Adipocyte (in vitro differentiated cells): Measurements from ENCODE around the gene GPRC5D.

ENCODE experiments used
- DNase-seq: peaks from one replicate; pipeline ENCODE4 v3.0.0-alpha.2; 2015; ENCODE audit warnings: low read depth
- H3K27me3 ChIP-seq: replicated peaks from 2 replicates; pipeline ENCODE4 v1.7.0; 2013; ENCODE audit warnings: mild to moderate bottlenecking, low read length, moderate library complexity; ENCODE audit not compliant: control insufficient read depth, insufficient read depth
- H3K36me3 ChIP-seq: 2 replicates; pipeline ENCODE4 v1.7.0; 2013; ENCODE audit warnings: low read length, mild to moderate bottlenecking, moderate library complexity; ENCODE audit not compliant: control insufficient read depth, insufficient read depth, severe bottlenecking
- H3K4me1 ChIP-seq: 2 replicates; pipeline ENCODE4 v1.7.0; 2013; ENCODE audit warnings: mild to moderate bottlenecking, low read length, moderate library complexity; ENCODE audit not compliant: control insufficient read depth, insufficient read depth
- H3K4me3 ChIP-seq: 2 replicates; pipeline ENCODE4 v1.7.0; 2013; ENCODE audit warnings: mild to moderate bottlenecking, low read length, moderate library complexity
- H3K9ac ChIP-seq: 2 replicates; pipeline ENCODE4 v1.7.0; 2013; ENCODE audit warnings: mild to moderate bottlenecking, low read length, moderate library complexity
- H3K9me3 ChIP-seq: 2 replicates; pipeline ENCODE4 v1.7.0; 2013; ENCODE audit warnings: mild to moderate bottlenecking, low read length, moderate library complexity; ENCODE audit not compliant: control insufficient read depth

Gene GPRC5D

DNA sequence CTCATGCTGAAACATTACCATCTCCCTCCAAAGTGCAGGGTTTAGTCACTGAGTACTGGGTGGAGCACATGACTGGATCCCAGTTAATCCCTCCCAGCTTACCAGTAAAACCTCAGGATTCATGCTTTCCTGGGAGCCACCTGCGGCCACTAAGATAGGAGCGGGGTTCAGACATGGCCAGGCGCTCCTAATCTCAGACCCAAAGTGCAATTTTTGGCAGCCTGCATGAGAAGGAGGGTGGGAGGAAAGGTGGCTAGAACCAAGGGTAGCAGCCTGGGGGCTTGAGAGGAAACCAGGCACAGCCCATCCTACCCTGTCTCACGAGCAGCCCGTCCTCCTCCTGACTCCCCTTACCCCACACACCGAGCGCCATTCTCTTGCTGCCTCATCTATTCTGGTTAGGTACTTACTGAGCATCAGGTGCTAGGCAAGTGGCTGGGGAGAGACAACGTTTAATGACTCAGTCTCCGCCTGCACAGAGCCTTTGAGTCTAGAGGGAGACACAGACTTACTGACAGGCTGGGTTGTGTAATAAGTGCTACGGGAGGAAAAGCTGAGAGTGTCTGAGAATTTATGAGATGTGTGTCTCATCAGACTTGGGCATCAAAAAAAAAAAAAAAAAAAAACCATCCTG lies 50.7 kb downstream of the GPRC5D start:
- Histone ChIP-seq H3K4me3 (peak overlapping the region; percentile 48), H3K27me3 (no peaks in the 10 kb centered on the region), H3K36me3 (no peaks in the 10 kb centered on the region), H3K9me3 (no peaks in the 10 kb centered on the region), H3K9ac (peak overlapping the region; percentile 65), H3K4me1 (peaks cover 39% of the 10 kb centered on the region)
- DNase-seq: peak; percentile 87

DNA sequence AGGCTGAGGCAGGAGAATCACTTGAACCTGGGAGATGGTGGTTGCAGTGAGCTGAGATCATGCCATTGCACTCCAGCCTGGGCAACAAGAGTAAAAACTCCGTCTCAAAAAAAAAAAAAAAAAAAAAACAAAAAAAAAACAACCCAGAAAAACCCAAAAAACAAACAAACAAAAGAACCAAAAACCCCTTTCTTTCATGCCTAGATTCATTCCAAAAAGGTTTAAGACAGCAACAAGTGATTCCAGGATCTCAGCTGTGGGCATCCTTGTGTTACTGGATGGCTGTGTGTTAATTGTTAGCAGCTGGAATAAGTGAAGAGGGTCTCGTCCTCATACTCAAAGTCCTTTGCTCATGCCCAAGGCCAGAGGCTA lies 51.2 kb downstream of the GPRC5D start:
- Histone ChIP-seq H3K4me1 (peaks cover 44% of the 10 kb centered on the region), H3K4me3 (peak overlapping the region; percentile 48), H3K36me3 (no peaks in the 10 kb centered on the region), H3K9me3 (no peaks in the 10 kb centered on the region), H3K9ac (no peak overlapping the region), H3K27me3 (no peaks in the 10 kb centered on the region)
- DNase-seq: no peak

DNA sequence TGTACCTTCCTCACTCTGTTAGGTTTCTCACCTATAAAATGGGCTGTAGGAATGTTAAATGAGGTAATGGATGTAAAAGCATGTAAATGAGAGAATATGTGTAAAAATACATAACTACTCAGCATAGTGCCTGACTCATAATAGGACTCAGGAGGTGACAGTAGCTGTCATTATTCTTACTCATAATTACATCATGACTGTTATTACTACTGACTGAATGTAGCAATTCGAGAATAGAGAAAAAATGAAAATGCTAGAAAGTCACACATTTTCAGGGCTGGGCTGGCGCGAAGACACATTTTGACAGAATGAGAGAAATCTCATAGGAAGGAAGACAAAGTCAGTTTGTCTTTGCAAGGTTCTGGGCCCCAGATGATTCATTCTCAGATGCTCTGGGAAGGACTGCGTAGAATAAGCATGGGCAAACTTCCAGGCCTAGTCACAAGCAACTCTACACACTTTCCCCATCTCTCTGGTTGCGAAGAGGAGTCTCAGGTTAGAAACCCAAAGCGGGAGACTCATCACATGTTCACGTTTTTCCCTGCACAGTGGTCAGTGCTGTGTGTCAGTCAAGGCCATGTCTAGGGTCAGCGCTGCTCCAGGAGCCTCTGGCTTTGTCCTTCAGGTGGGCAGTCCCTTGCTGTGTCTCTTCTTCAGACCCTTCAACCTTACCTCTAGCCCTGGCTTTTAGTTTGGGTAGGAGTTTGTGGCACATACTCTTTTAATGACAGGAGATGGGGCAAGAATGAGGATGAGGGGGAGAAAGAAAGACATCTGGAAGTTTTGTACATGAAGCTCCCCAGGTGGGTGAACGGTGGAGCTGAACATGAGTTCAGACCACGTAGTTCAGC lies 52.2 kb downstream of the GPRC5D start:
- peak; percentile 82 for DNase-seq
- Histone ChIP-seq H3K9ac (peak overlapping the region; percentile 19), H3K4me3 (peak overlapping the region; percentile 29), H3K4me1 (peaks cover 44% of the 10 kb centered on the region), H3K36me3 (no peaks in the 10 kb centered on the region), H3K27me3 (no peaks in the 10 kb centered on the region), H3K9me3 (no peaks in the 10 kb centered on the region)

DNA sequence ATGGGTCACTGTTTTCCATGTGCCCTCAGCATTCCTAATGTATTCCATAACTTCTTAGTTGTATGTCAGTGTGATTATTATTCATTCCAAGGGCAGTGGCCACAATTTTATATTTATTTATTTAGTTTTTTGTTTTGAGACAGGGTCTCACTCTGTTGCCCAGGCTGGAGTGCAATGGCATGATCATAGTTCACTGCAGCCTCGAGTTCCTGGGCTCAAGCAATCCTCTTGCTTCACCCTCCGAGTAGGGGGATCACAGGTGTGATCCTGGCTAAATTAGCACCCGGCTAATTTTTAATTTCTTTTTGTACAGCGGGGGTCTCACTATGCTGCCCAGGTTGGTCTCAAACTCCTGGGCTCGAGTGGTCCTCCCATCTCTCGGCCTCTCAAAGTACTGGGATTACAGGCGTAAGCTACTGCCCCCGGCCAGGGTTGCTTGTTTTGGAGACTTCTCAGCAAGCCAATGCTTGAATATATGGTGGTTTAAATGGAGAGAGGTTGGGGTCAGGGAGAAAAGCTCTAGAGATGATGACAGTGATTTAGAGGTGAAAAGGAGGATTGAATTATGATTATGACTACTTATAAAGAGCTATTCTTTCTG lies 53.0 kb downstream of the GPRC5D start:
- H3K9me3 ChIP-seq: no peaks in the 10 kb centered on the region
- no peak overlapping the region for H3K9ac ChIP-seq
- no peaks in the 10 kb centered on the region for H3K36me3 ChIP-seq
- no peak overlapping the region for H3K4me3 ChIP-seq
- H3K27me3 ChIP-seq: no peaks in the 10 kb centered on the region
- DNase-seq: no peak
- peaks cover 44% of the 10 kb centered on the region for H3K4me1 ChIP-seq

DNA sequence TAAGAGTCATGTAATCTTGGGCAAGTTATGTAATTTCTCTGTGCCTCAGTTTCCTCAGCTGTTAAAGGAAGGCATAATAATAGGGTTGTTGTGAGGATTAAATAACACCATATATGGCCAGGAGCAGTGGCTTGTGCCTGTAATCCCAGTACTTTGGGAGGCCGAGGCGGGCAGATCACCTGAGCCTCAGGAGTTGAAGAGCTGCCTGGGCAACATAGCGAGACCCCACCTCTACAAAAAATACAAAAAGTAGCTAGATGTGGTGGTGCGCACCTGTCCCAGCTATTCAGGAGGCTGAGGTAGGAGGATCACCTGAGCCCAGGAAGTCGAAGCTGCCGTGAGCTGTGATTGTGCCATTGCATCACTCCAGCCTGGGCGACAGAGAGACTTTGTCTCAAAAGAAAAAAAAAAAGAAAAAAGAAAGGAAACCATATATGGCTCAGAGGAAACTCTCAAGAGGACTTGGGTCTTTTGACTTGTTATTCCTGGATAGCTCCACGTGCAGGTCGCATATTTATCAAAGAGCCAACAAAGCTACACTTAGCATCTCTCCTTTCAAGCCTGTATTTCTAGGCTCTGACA lies 53.7 kb downstream of the GPRC5D start:
- Histone ChIP-seq H3K9me3 (no peaks in the 10 kb centered on the region), H3K9ac (no peak overlapping the region), H3K27me3 (no peaks in the 10 kb centered on the region), H3K4me1 (peaks cover 44% of the 10 kb centered on the region), H3K4me3 (no peak overlapping the region), H3K36me3 (no peaks in the 10 kb centered on the region)
- DNase-seq: no peak

DNA sequence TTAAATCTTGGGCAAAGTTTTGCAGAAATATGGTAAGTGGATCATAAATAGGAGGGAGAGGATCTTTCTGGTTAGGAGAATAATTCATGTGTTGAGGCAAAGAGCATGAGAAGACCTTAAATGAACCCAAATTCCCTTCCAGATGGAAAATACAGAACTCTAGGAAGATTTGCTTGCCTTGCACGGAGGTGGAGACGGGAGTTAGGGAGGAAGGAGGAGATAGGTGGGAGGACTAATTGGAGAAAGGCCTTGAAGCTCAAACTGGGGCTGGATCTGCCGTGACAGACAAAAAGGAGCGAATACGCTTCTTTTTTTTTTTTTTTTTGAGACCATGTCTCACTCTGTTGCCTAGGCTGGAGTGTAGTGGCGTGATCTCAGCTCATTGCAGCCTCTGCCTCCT lies 54.7 kb downstream of the GPRC5D start:
- Histone ChIP-seq H3K9ac (no peak overlapping the region), H3K4me3 (no peak overlapping the region), H3K4me1 (peaks cover 40% of the 10 kb centered on the region), H3K36me3 (no peaks in the 10 kb centered on the region), H3K9me3 (no peaks in the 10 kb centered on the region), H3K27me3 (no peaks in the 10 kb centered on the region)
- no peak for DNase-seq

DNA sequence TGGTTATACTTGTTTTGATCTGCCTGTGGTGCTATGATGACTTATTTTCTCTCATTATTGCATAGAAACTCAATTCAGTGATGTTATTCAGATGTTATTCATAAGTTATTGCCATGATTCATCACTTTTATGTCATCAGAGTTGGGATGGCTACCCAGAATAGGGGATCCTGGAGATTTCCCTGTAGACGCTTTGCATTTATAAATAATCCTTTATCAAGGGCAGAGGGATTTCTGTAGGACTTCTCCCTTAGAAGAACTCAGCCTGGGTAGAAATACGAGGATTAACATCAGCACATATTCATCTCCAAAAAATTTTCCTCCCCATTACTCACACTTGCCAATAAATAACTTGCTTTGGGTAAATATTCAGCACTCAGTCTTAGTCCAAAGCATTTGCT lies 55.7 kb downstream of the GPRC5D start:
- Histone ChIP-seq H3K9ac (no peak overlapping the region), H3K27me3 (no peaks in the 10 kb centered on the region), H3K4me1 (peaks cover 35% of the 10 kb centered on the region), H3K36me3 (no peaks in the 10 kb centered on the region), H3K9me3 (no peaks in the 10 kb centered on the region), H3K4me3 (no peak overlapping the region)
- DNase-seq: peak; percentile 62

DNA sequence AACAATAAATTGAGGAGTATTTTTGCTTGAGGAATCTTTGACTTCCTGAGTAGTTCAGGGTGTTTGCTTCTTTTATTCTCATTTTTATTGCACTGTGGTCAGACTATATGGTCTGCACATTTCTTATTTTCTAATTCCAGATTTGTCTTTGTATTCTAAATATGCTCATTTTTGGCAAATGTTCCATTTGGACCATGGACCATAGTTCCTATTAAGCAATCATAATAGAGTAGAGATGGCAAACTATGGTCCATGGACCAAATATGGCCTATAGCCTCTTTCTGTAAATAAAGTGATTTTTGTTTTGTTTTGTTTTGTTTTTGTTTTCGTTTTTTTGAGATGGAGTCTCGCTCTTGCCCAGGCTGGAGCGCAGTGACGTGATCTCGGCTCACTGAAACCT lies 58.5 kb downstream of the GPRC5D start:
- Histone ChIP-seq H3K4me1 (peaks cover 20% of the 10 kb centered on the region), H3K9ac (no peak overlapping the region), H3K9me3 (no peaks in the 10 kb centered on the region), H3K27me3 (no peaks in the 10 kb centered on the region), H3K4me3 (no peak overlapping the region), H3K36me3 (no peaks in the 10 kb centered on the region)
- no peak for DNase-seq

DNA sequence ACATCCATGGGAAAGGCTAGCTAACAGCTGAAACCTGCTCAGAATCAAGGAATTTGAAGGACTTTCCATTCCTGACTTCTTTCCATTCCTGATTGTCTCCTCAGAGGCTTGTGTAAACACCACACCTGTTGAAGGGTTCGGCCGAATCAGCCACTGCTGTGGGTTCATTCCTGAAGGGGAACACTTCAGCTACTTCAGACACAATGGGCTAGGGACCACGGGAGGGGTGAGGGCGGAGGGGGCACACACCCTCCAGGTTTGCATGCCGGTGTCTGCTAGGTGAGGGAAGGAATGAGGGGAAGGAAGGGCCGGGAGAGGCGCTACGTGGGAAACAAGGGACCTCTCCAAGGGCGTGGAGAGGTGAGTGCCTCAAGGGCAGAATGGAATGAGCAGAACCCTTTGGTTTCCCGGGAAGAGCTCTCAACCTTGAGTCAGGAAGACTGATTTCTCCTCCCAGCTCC lies 59.3 kb downstream of the GPRC5D start:
- Histone ChIP-seq H3K4me1 (peaks cover 20% of the 10 kb centered on the region), H3K9ac (no peak overlapping the region), H3K4me3 (no peak overlapping the region), H3K9me3 (no peaks in the 10 kb centered on the region), H3K27me3 (no peaks in the 10 kb centered on the region), H3K36me3 (no peaks in the 10 kb centered on the region)
- no peak for DNase-seq

DNA sequence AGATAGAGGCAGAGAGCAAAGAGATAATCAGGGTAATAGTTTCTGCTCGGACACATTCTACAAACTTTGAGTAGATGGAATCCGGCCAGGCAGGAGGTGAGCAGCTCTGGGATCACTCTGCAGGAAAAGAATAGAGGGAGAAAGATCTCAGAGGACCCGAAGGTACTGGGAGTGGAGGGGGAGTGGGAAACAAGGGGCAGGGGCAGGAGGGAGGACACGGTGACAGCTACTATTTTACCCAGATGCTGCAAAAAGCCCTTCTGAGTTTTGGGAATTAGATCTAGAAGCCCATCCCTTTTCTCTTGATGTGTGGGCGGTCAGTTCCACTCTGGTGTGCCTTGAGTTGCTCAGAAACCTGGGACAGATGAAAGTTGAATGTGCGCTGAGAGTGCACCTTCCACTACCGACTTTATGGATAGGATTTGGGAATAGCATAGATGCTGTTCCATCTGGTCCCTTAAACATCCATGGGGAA lies 60.1 kb downstream of the GPRC5D start:
- no peak for DNase-seq
- no peaks in the 10 kb centered on the region for H3K27me3 ChIP-seq
- peak overlapping the region; percentile 71 for H3K4me3 ChIP-seq
- H3K4me1 ChIP-seq: peaks cover 20% of the 10 kb centered on the region
- H3K9ac ChIP-seq: peak overlapping the region; percentile 71
- no peaks in the 10 kb centered on the region for H3K9me3 ChIP-seq
- no peaks in the 10 kb centered on the region for H3K36me3 ChIP-seq
